GM19468 (cell line): ENCODE data around the gene WRAP73.
"Not testable (repeated sequence)": the region's sequence is repeated elsewhere in the genome, so short reads cannot be mapped to it uniquely, and the experiment has no call there.

Experiments
- ATAC-seq: cut with Tn5 transposase; IDR thresholded peaks from one replicate; pipeline ENCODE4 v1.9.1; 2021; ENCODE audit warnings: mild to moderate bottlenecking, moderate library complexity, moderate number of reproducible peaks; ENCODE audit not compliant: unreplicated experiment; ENCODE audit errors: extremely low read depth

The WRAP73 gene

GRCh38 chr1:3584915-3585314 lies 65.0 kb downstream of the WRAP73 start:
- ATAC-seq = no peak

GRCh38 chr1:3583751-3584150 lies 66.2 kb downstream of the WRAP73 start:
- ATAC-seq = not testable (repeated sequence)

- no peak for ATAC-seq
Measured at GRCh38 chr1:3581296-3582036, 68.4 kb downstream of the WRAP73 start.
